GM19240 (cell line): ENCODE measurements around the gene PRICKLE1.
A peak's percentile ranks its signal among the peaks of the same experiment; 100 is the strongest.

Experiments used
- DNase-seq: peaks from one replicate; pipeline ENCODE4 v3.0.0; 2011; ENCODE audit warnings: low spot score; ENCODE audit not compliant: insufficient read length

PRICKLE1 gene

DNA sequence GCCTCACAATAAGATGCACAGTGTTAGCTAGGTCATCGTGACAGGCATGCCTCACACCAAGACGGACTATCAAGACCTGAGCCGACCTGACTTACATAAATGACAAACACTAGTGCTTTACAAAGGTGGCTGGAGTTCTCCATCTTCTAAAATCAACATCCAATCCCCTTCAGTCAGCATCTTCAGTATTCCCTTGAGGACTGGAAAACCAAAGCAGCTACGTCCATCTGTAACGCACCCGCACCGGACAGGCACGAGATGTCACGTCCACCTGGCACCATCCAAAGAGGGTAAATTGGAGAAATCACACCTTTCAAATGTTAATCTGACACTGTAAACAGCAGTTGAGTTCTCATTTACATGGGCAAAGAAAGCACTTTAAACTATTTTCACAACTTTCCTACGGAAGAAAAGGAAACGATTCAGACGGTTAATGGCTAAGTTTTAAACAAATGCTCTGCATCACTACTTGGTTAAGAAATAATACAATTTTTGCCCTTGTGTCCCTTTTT lies 130.2 kb downstream of the PRICKLE1 start:
- no peak for DNase-seq

DNA sequence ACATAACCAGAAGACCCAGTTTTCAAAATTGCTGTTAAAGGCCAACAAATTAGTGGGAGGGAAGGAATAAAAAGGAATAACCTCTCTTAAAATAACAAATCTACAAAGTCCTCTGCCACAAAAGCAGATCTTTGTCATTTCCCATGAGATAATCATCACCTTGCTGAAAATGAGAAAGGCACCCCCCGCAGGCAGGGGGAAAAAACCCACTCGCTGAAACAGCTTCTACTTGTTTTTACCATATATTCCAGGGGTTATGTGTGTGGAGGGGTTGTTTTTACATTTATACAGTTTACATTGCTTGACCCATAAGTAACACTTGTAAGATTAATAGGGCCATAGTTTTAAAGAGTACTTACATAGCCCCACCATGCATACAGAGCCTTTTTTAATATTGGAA lies 131.0 kb downstream of the PRICKLE1 start:
- no peak for DNase-seq

DNA sequence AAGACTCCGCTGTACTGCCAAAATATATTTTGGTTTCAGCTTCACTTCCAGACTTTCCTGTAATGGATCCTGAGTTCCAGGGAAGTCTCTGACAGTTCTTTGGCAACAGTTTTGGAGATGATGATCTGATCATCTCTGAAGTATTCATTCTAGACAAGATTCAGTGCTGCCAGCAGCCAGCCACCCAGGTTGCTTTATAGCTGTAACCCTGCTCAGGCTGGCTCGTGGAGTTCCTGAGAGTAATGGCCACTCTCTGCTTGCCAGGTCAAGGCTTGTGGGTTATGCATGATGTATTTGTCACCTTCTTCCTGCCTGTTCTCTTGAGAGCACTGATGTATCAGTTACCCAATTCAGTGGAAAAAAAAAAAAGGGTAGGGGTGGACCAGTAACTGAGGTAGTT lies 139.3 kb downstream of the PRICKLE1 start:
- no peak for DNase-seq

DNA sequence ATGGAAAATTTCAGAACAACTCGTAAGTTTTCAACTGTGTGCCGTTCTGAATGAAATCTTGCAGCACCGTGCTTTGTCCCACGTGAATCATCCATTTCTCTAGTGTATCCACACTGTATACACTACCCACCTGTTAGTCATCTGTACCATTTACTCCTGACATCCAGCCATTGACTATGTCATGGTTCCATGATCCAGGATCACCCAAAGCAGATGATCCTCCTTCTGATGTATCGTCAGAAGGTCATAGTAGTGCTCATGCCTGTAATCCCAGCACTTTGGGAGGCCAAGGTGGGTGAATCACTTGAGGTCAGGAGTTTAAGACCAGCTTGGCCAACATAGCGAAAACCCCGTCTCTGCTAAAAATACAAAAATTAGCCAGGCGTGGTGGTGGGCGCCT lies 140.7 kb downstream of the PRICKLE1 start:
- no peak for DNase-seq

DNA sequence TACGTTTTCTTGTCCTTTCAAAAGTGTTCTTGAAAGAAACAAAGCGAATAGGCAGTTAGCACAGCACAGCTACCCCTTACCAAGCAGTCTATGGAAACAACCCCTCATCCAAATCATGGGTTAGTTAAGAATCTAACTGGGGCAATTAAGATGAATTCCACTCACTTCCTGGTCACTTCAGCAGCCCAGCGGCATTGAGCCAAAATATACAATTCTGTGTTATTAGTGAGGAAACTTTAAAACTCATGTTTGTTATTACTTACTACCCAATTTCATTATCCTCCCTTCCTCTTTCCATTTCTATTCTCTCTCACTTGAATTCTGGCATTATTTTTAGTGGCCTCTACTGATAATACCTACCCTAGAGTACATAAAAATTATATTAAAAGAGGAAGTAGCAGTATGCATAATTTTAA lies 142.2 kb downstream of the PRICKLE1 start:
- DNase-seq, result no peak

DNA sequence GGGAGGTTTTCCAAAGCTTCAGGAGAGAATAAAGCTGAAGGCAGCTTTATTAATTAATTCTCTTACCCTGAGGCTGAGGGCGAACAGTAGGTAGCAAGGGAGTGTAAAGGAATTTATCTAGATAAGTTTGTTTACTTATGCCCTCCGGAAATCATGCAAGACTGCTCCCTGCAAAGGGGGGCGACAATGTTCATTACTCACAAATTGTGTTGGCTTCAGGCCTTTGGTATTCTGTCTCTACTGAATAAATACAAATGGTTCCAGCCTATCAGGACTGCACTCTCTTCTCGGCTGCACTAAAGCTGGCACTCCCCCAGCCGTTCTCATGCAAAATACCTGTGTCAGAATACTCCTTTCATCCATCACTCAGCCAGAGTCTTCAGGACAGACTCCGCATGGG lies 142.8 kb downstream of the PRICKLE1 start:
- DNase-seq, result no peak

DNA sequence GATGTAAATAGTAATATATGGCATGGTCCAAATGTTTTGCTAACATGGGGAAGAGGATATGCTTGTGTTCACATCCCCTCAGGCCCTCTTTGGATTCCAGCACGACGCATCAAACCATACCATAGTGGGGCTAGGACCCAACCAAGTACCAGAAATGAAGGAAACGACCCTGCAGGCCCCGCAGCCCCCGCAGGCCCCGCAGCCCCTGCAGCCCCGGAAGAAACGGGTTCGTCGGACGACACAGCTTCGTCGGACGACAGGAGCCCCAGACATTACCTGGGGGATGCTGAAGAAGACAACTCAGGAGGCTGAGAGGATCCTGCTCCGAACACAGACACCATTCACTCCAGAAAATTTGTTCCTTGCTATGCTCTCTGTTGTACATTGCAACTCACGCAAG lies 143.7 kb downstream of the PRICKLE1 start:
- DNase-seq, result no peak

DNA sequence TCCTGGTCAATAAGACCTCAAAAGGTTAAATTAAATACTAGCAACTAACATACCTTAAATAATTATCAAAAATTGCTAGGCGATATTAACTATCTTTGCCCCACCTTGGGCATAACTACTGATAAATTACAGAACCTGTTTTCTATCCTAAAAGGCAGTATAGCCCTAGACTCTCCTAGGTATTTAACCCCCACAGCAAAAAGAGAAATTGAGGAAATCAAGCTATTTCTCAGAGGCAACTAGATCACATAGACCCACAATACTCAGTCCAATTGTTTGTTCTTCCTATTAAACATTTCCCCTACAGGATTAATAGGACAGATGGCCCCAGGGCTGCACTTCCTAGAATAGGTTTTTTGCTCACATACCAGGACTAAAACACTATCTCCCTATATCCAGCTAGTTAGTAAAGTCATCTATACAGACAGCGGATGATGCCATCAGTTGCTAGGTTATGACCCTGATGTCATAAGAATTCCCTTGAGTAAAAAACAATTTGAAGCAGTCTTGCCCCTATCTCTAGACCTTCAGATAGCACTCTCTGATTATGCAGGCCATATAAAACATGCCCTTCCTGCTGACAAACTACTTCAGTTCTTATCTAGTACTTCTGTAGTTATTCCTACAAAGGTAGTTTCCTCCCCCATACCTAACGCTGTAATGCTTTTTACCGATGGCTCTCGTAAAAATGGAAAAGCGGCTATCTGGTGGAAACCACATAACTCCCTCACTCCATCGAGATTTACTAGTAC lies 145.2 kb downstream of the PRICKLE1 start:
- no peak for DNase-seq

DNA sequence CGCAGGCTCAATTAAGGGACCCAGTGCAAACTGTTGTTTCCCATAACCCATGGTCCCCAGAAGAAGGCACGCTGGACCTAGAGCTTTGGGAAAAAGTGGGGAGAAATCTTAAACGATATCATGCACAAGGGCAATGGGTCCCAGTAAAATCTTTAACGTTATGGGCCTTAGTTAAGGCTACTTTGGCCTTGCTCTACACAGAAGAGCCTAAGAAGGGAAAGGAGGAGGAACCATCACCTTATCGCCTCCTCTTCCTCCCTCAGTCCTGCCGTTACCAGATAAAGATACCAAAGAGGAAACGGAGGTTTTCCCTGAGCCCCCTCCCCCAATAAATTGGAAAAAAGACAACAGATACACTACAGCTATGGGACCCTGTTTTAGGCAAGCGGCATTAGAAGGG lies 146.7 kb downstream of the PRICKLE1 start:
- no peak for DNase-seq

DNA sequence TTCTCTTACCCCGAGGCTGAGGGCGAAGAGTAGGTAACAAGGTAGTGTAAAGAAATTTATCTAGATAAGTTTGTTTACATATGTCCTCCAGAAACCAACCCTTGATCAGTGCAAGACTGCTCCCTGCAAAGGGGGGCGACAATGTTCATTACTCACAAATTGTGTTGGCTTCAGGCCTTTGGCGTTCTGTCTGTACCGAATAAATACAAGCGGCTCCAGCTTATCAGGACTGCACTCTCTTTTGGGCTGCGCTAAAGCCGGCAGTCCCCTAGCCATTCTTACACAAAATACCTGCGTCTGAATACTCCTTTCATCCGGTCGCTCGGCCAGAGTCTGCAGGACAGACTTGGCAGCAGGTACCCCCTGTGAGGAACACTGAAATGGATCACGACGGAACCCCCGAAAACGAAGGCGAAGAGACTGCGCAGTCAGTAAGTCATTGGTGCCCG lies 147.2 kb downstream of the PRICKLE1 start:
- DNase-seq, result no peak

DNA sequence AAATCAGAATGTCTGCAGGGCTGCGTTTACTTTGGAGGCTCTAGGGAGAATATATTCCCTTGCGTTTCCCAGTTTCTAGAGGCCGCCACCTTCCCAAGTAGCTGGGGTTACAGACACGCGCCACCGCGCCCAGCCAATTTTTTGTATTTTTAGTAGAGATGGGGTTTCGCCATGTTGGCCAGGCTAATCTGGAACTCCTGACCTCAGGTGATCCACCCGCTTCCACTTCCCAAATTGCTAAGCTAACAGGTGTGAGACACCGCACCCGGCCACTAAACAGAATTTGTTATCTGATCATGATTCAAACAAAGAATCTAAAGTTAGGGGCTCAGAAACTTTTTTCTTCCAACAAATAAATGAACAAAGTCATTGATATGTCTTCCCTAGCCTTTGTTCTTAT lies 148.9 kb downstream of the PRICKLE1 start:
- DNase-seq, result no peak

DNA sequence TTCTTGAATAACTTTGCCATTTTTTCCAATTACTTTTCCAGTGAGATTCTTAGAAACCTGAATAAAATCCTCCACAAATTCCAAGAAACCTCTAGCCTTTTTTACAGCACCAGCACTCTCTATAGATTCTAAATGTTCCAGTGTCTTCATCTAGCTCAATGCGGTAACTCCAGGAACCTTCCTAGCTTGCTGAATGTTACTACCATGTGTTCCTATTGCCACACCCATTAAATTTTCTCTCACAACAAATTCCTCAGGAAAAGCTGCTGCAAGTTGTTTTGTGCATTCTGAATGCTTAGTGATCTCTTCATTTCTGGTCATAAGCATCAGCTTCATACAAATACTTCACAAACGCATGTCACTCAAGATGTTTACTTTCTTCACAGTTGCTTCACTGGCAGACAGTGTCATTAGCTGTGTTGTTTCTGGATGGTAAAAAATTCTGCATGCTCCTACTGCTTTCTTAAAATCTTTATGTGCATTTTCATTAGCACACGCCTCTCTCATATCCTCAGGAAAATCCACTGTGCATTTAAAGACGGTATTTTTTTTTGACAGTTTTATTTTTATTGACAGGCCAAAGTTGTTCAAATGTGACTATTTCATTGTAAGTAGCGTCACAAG lies 156.9 kb downstream of the PRICKLE1 start:
- DNase-seq, result no peak

DNA sequence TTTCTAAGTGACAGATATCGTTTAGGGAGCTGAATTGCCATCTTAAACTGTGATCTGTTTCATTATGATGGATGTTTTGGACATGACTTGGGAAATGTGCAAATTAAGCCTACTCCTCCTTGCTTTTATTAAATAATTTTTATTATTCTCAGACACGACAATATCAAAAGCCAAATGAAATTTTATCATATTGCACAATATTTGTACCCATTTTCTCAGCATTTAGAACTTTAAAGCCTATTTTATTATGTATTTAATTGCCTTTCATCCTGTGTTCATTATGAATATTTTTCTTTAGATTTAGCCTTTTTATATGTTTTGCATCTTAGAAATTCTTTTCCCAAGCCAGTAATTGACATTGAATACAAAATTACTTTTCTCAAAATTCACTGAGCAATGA lies 160.7 kb downstream of the PRICKLE1 start:
- no peak for DNase-seq

DNA sequence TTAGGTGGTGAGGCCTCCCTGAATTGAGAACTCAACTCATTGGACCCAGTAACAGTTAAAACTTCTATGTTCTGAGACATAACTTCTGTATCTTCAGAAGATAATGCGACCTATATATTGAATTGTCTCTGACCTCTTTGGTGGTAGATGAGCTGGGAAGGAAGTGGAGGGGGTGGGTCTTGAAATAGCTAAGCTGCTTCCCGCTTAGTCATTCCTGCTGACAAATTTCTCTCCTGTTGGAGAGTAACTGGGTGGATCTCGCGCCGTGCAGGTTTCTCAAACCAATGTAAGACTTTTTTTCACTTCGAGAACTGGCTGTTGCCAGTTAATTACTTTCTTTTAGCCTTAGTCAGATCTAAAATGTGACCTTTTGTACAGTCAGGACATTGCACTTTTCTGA lies 162.8 kb downstream of the PRICKLE1 start:
- no peak for DNase-seq

DNA sequence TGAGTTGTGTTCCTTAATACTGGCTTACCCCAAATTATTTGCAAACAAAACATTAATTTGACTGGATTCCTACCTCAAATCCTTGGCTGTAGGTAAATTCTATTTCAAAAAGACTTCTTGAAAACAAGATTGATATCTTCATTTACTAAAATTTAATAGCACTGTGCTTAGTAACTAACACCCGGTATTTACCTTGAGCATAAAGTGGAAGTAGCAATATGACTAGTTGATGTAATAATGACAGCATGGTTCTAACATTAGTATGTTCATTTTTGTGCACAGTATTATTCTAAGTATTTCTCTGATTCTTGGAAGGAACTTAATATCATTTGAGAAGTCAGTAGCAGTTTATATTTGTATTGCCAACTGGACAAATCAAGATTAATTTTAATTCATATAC lies 166.8 kb downstream of the PRICKLE1 start:
- DNase-seq, result no peak

DNA sequence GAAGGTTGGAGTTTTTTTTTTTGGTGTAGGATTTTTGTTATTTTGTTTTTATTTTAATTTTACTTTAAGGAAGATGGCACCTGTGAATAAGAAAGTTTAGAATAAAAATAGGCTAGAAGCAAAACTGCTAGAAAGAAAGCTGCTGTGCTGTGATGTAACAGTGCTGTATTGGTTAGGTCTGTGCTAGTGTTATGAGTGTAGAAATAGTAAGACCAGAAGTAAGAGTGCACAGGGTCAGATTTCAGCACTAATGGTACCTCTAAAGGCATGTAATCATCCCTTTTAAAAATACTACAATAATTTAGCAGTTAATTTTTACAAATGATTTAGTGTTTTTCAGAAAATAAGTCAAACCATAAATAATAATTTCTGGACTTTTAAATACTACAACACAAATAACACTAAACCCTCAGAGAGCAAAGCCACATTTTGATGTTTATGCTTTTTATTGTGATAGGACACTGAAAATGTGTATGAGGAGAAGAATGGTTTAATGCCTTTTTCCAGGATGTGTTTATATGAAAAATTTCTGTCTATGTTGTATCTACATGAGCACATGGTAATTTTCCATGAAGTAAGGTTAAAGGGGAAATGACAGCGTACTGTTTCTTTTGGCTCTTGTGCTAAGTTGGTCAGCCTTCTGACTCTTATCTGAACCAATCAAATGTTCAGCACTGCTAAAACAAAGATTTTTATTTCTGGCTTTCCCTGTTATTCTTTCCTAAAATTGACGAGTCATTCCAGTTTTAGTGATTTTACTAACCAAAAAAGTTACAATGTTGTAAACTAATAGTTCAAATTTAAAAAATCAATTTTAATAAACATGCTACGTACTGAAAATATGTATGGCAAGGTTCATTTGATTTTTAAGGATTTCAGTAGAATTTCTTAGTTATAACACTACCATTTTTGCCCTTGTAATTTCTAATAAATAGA lies 167.4 kb downstream of the PRICKLE1 start:
- DNase-seq, result peak; percentile 3

DNA sequence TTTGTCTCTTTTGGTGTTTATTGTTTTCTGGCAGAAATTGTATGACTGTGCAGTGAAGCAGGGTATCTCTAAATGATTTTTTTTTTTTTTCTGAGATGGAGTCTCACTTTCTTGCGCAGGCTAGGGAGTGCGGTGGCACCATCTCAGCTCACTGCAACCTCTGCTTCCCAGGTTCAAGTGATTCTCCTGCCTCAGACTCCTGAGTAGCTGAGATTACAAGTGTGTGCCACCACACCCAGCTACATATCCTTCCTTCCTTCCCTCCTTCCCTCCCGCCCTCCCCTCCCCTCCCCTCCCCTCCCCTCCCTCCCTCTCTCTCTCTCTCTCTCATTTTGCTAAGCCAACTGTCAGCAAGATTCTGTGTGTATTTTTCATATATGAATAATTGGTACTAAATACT lies 169.2 kb downstream of the PRICKLE1 start:
- DNase-seq, result no peak

DNA sequence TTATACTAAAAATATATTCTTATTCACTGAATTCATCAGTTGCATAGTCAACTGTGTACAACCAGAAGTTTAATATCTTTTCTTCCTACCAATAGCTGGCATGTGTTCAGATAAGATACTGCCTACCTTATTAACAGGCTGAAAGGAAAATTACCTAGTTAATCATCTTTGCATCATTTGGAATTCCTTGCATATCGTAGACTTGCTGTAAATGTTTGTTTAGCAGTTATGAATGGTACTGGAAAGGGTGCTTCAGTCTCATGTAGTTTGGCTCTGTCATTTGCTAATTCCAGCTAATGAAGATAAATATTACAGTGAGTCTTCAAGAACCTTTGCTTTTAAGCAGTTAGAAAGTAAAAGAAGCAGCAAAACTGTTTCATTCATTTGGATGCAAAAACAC lies 179.2 kb downstream of the PRICKLE1 start:
- no peak for DNase-seq

DNA sequence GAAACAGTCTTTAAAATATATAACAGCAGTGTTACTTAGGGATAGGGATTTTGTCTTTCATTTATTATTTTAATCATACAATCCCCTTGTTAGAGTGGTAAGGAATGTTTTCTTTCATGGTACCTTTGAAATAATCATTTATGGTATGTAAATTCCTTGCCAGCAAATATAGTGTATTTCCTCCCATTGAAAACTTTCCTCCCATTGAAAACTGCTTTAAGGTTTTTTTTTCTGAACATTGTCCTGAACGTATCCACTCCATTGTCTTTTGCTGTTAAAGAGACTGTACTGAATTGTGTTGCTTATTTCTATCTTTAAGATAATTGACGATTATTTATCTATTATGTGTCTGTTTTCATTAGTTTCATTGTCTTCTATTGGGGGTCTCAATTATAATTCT lies 180.1 kb downstream of the PRICKLE1 start:
- DNase-seq, result no peak

DNA sequence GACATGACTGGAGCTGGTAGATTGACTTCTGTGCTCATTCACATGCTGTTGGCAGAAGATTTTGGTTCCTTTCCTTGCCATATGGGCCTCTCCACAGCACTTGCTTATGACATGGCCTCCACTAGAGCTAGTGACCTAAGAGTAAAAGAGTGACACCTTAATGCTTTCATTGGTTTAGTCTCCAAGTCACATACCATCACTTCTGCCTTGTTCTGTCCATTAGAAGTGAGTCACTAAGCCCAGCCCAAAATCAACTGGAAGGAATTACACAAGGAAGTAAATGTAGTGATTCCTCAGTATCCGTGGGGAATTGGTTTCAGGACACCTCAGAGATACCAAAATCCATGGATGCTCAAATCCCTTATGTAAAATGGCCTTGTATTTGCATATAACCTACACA lies 182.2 kb downstream of the PRICKLE1 start:
- no peak for DNase-seq
